HG03439 (cell line): Measurements from ENCODE around the gene CCBE1.
"Not testable (repeated sequence)": the region's sequence is repeated elsewhere in the genome, so short reads cannot be mapped to it uniquely, and the experiment has no call there.

Experiments
- ATAC-seq: cut with Tn5 transposase; IDR thresholded peaks from one replicate; pipeline ENCODE4 v1.9.1; 2021; ENCODE audit warnings: mild to moderate bottlenecking, moderate library complexity; ENCODE audit not compliant: unreplicated experiment

The CCBE1 gene

DNA sequence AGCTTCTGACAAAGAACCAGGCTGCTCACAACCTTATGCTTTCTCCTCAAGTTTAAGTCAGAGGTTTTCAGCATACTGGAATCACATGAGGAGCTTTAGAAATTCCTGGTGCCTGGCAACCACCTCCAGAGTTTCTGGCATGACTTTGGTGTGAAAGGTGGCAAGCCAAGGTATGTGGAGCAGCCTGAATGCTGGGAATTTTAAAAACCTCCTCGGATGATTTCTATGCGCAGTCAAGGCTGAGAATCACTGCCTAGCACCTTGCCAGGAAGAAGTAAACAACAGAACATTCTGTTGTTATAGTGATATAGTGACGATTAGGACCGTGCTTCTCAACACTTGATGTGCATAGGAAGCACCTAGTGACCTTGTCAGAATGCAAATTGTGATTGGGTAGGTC lies 11.7 kb downstream of the CCBE1 start:
- ATAC-seq = no peak

DNA sequence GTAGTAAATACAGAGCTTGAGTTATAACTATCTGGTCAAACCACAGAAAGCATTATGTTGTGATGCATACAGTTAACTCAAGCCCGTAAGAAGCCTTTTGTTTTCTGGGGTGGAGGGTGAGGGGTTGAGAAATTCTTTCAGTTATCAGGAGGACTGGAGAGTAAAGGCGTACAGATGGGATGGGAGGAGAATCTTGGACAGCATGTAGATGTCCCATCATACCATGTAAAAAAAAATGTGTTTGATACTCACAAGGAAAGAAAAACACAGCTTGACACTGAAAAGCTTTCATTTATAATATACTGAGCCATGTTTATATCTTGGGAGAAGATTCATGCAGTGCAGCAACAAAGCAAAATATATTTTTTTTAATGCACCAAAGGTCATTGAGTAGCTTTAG lies 12.4 kb downstream of the CCBE1 start:
- no peak for ATAC-seq

GRCh38 chr18:59681521-59682004 lies 15.7 kb downstream of the CCBE1 start:
- no peak for ATAC-seq

GRCh38 chr18:59681051-59681450 lies 16.2 kb downstream of the CCBE1 start:
- ATAC-seq = no peak

DNA sequence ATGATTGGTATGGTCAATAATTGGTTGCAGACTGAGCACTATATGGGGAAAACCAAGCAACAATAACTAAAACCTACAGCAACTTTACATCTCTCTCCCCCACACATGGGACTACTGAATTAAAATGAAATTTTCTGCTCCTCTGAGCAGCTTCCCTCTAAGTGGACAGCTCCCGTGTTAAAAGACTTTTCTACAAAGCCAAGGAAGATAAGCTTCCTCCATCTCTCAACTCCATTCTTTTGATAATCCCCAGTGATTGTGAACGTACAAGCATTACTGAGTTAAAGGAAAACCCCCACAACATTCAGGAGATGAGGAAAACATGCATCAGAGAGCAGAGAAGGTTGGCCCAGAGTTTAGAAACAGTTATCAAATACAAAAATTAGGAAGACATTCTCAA lies 21.9 kb downstream of the CCBE1 start:
- ATAC-seq = no peak

- no peak for ATAC-seq
These were observed 22.3 kb downstream of the CCBE1 start for GRCh38 chr18:59674903-59675270.

DNA sequence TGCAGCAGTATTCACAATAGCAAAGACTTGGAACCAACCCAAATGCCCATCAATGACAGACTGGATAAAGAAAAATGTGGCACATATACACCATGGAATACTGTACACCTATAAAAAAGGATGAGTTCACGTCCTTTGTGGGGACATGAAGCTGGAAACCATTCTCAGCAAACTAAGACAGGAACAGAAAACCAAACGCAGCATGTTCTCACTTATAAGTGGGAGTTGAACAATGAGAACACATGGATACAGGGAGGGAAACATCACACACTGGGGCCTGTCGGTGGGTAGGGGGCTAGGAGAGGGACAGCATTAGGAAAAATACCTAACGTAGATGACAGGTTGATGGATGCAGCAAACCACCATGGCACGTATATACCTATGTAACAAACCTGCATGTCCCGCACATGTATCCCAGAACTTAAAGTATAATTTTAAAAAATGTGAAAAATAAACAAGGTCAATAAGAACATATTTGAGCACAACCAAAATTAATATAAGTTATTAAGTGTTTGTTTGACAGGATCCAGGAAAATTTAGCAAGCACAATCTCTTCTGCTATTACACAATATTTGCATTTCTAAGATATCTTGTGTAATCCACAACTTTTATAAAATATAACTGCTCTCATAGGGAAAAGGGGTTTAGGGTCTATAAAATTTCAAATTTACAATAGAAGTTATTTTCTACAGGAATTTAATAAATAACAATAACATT lies 22.9 kb downstream of the CCBE1 start:
- ATAC-seq = no peak

DNA sequence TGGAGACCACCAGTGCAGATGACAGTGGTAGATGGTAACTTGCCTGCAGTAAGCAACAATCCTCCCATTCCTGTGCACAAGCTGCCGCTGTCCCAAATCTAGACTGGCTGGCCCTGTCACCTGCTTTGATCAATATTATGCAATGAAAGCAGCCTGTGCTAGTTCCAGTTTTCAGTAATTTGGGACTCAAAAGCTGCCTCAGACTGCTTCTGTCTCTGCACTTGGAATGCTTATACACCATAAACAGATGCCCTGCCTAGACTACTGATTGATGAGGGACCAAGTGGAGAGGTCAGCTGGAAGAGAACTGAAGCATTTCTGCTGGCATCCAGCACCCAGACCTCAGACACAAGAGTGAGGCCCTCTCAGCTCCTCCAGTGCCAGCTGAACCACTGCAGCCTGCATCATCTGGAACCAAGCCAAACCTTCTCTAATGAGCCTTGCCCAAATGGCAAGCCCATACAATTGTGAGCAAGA lies 24.9 kb downstream of the CCBE1 start:
- no peak for ATAC-seq

- no peak for ATAC-seq
These were observed 25.7 kb downstream of the CCBE1 start for GRCh38 chr18:59671551-59671950.

- no peak for ATAC-seq
These were observed 27.2 kb downstream of the CCBE1 start for GRCh38 chr18:59669872-59670657.

GRCh38 chr18:59667488-59667887 lies 29.7 kb downstream of the CCBE1 start:
- ATAC-seq = no peak

GRCh38 chr18:59666007-59666402 lies 31.2 kb downstream of the CCBE1 start:
- ATAC-seq = not testable (repeated sequence)

DNA sequence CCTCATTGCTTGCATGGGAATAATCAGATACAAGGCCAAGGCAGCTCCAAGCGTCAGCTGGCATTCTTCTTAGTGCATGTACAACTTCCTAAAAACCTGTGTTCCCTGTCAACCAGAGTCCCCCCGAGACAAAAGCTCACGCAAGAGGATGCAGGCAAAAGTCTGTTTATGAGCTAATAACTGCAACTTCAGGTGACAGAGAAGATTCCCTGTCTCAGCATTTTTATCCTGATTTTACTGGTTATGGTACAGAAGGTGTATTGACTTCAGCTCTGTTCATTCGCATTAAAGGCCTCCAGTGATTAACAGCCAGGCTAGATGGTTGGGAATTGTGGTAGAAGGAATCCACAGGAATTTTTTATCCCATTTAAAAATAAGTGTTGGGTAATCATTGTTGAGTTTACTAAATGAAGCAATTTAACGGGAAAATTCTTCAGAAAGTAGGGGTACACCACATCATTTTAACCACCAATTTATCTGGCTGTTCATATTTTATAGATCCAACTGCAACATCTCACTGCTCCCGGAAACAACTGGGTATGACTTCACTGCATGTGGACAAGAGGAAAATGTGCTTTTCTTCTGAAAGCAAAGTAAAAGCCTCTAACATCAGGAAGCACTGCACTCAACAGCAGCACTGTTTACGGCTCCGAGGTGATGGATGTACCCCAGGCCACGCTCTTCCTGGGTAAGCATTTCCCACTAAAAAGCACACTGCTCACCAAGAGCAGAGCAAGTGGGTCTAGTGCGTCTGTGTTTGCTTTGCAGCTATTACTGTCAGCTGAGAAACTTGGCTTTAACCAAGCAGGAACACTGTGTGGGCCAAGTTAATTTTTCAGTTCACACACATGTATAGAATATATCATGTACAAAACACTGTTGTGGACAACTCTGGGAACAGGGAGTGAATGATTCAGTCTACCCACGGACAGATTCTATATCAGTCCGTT lies 31.9 kb downstream of the CCBE1 start:
- ATAC-seq = no peak

- no peak for ATAC-seq
These were observed 32.9 kb downstream of the CCBE1 start for GRCh38 chr18:59664329-59664728.

GRCh38 chr18:59663096-59663495 lies 34.1 kb downstream of the CCBE1 start:
- ATAC-seq = no peak

DNA sequence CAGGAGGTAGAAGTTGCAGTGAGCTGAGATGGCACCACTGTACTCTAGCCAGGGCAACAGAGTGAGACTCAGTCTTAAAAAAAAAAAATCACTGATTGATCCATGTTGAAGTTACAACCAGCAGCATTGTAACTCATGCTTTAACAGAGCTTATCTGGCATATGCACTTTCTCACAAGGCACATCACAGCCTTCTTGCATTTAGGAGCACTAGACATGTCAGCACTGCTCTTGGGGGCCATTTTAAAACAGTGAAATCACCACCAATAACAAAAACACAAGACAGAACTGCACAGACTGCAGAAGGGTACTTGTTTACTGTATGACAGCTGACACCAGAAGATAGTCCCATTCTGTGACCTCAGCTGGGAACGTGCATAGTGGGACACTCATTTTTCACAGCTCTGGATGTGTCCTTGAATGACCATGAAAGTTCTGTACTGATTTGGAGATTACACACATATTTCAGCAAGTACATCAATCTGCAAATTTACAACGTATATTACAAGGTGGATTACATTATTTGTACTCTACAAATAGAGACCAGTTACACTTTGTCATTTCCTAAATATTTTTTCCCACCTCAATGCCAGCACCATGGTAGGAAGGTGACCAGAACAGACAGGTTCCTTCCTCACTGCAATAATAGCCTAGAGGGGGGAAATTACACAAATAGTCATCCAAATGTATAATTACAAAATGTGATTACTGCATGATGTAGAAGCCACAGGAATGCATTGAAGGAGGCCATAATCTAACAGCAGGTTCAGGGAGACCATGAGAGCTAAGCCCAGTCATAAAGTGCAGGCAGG lies 35.1 kb downstream of the CCBE1 start:
- ATAC-seq = no peak

DNA sequence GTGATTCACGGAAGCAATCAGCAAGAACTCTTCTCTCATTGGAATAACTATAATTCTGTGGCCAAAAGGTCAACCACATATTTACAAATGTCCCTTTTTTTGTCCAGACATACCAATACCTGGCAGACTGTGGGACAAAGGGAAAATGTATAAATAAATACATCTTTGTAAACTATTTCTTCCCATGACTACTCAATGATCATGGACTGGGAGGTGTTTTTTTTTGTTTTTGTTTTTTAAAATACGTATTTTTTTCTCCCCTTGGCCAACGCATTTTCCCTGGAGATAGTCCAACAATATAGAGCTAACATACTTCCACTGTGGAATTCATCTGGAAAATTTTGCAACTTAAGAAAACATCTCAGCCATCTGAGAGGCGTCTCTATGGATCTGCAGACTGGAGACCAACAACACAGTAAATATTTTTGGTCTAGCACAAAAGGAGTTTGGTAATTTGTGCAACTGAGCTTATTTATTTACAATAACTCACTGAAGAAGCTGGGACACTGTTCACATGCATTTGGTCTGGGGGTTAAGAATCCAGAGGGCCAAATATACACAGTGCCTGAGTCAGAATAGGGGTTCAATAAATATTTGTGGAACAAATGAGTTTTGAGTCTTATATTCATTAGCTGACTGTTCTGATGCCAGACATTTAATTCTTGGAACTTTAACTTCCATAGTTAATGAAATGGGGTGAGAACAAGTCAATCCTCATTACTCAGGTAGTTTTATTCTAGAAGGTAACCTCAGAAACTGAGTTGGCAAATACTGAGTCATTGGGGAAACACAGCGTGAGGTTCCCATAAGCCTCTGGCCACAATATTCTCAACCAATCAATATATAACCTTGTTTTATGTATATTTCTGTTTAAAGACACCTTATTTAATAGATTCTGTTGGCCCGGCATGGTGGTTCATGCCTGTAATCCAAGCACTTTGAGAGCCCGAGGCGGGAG lies 36.2 kb downstream of the CCBE1 start:
- no peak for ATAC-seq

- ATAC-seq = no peak
These were observed 36.9 kb downstream of the CCBE1 start for GRCh38 chr18:59660366-59660765.

DNA sequence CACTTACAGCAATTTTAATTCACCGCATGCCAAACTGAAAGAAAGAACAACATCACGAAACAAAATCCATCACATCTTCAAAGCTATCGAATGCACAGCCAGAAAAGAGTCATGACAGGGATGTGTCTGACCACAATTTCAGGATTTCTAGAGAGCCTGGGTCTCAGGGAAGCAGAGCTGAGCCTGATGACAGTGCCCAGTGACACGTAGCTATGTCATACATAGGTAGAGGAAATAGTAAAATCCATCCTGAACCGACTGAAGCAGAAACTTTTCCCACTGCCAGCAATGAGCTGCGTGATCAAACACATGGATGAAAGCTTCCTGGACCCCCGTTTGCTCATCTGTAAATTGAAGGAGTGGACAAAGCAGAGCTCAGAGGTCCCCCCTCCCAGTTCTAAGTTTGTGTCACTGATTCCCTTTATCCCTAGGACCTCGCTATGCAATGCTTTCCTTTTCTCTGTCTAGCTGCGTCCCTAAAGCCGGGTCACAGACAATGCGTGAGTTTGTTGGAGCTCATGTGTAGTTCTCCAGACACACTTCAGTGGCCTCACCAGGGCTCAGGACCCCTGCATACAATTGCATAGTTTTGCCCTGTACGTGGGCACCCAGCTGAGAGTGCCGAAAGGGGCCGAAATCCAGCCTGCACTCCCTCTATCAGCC lies 37.6 kb downstream of the CCBE1 start:
- ATAC-seq = no peak
